Naive thymus-derived CD4-positive, alpha-beta T cell (primary cell): Measurements from ENCODE around the gene VMO1. TPM values are rescaled to one million over a fixed set of nuclear protein-coding genes. Genes with fewer than 3 reads are reported as not detected.

Experiments
- ATAC-seq: fragments of 150-1000 bp; cut with Tn5 transposase; 2 replicates; pipeline ENCODE4 v1.10.0; 2021; ENCODE audit warnings: mild to moderate bottlenecking, moderate library complexity
- CTCF ChIA-PET: fragments of 350-600 bp; sonication (Branson Sonifier 250); formaldehyde crosslinking; loops from one replicate; lab custom pipeline; 2021; ENCODE audit warnings: antibody characterized with exemption; lab: Charles Lee
- POLR2A ChIA-PET: fragments of 350-600 bp; sonication (Branson Sonifier 250); formaldehyde crosslinking; loops from one replicate; lab custom pipeline; 2021; ENCODE audit warnings: antibody characterized with exemption, inconsistent platforms; lab: Charles Lee
- DNase-seq, 9 donors: peaks; one replicate each; pipeline versions ENCODE4 v3.0.0 to v3.0.0-alpha.2; 2020 to 2022; ENCODE audit warnings: mixed read lengths in 1 of 9
- H3K27ac ChIP-seq: one replicate; pipeline ENCODE4 v1.7.0; 2013; ENCODE audit warnings: mild to moderate bottlenecking, low read depth, low read length, moderate library complexity
- H3K27me3 ChIP-seq, 2 donors: one replicate each; pipeline ENCODE4 v1.7.0; 2013; ENCODE audit warnings: low read length in 2 of 2, mild to moderate bottlenecking in 2 of 2, moderate library complexity in 2 of 2; ENCODE audit not compliant: control insufficient read depth in 2 of 2, insufficient read depth in 2 of 2
- H3K36me3 ChIP-seq, 3 experiments: 1 replicate in 2 of 3; 2 replicates in 1 of 3; pipeline ENCODE4 v1.7.0; 2013; ENCODE audit warnings: low read length in 3 of 3, mild to moderate bottlenecking in 3 of 3, moderate library complexity in 1 of 3; ENCODE audit not compliant: insufficient read depth in 3 of 3, control insufficient read depth in 2 of 3
- H3K4me1 ChIP-seq, 2 donors: one replicate each; pipeline ENCODE4 v1.7.0; 2013; ENCODE audit warnings: low read length in 2 of 2, mild to moderate bottlenecking in 2 of 2, moderate library complexity in 1 of 2; ENCODE audit not compliant: control insufficient read depth in 2 of 2, insufficient read depth in 2 of 2
- H3K4me3 ChIP-seq: 2 replicates; pipeline ENCODE4 v1.7.0; 2013; ENCODE audit warnings: mild to moderate bottlenecking, low read length
- H3K9me3 ChIP-seq, 3 experiments: 1 replicate in 2 of 3; 2 replicates in 1 of 3; pipeline ENCODE4 v1.7.0; 2013; ENCODE audit warnings: low read length in 3 of 3; ENCODE audit not compliant: control insufficient read depth in 2 of 3
- H3K27ac Mint-ChIP-seq, 9 donors: one replicate each; pipeline ENCODE4 v1.8.0; 2020 to 2022; ENCODE audit warnings: mixed read lengths in 9 of 9, mild to moderate bottlenecking in 8 of 9, moderate library complexity in 5 of 9, inconsistent platforms in 2 of 9
- H3K27me3 Mint-ChIP-seq, 5 donors: one replicate each; pipeline ENCODE4 v1.8.0; 2021 to 2022; ENCODE audit warnings: mixed read lengths in 5 of 5, mild to moderate bottlenecking in 1 of 5
- H3K36me3 Mint-ChIP-seq, 5 donors: one replicate each; pipeline ENCODE4 v1.8.0; 2020 to 2022; ENCODE audit warnings: mixed read lengths in 5 of 5, mild to moderate bottlenecking in 3 of 5, inconsistent platforms in 1 of 5
- H3K4me1 Mint-ChIP-seq, 7 donors: one replicate each; pipeline ENCODE4 v1.8.0; 2020 to 2022; ENCODE audit warnings: mixed read lengths in 7 of 7, mild to moderate bottlenecking in 3 of 7, inconsistent platforms in 1 of 7
- H3K4me3 Mint-ChIP-seq, 10 donors: one replicate each; pipeline ENCODE4 v1.8.0; 2020 to 2022; ENCODE audit warnings: mild to moderate bottlenecking in 10 of 10, mixed read lengths in 10 of 10, moderate library complexity in 6 of 10, inconsistent platforms in 2 of 10
- H3K9me3 Mint-ChIP-seq, 11 donors: one replicate each; pipeline ENCODE4 v1.8.0; 2020 to 2022; ENCODE audit warnings: mixed read lengths in 11 of 11, mild to moderate bottlenecking in 4 of 11, inconsistent platforms in 1 of 11, moderate library complexity in 1 of 11
- intact Hi-C, 2 donors: fragments of 100-400 bp; cut with micrococcal nuclease; formaldehyde crosslinking; loops; one replicate each; pipeline ENCODE4 v1.15.1; 2023
- polyA plus RNA-seq, 2 donors: library from polyadenylated mRNA; unstranded; fragments of 300-500 nt; fragmentation: Illumina TruSeq; gene quantifications; one replicate each; pipeline ENCODE4 v1.2.3, GENCODE V29; 2021
- total RNA-seq, 6 experiments: library from RNA in 5 of 6; stranded (reverse) in 5 of 6; gene quantifications; 1 replicate in 5 of 6; 2 replicates in 1 of 6; pipeline ENCODE4 v1.2.3 and lab custom pipeline; 2021 to 2026

The VMO1 gene
- total and polyA plus RNA-seq, 7 experiments from 2014 or later = 0.66 to 3.0 TPM; not detected in 5

- no peaks in the 10 kb centered on the region for H3K36me3 Mint-ChIP-seq
Measured at GRCh38 chr17:4777969-4778760, 8.0 kb downstream of the VMO1 start.

GRCh38 chr17:4772235-4772613, 13.9 kb downstream of the VMO1 start:
- ChIA-PET CTCF (no interaction called here), POLR2A (no interaction called here)
- no peak overlapping the region for H3K4me3 ChIP-seq
- ATAC-seq (no peak), DNase-seq (no peak)
- peaks cover 0 to 7% of the 10 kb centered on the region in 2 donors for H3K4me1 ChIP-seq
- Mint-ChIP-seq H3K27me3 (peaks cover 0 to 17% (median 6%) of the 10 kb centered on the region in 5 donors), H3K4me1 (peaks cover 6 to 17% (median 7%) of the 10 kb centered on the region in 7 donors), H3K4me3 (no peak overlapping the region), H3K36me3 (no peaks in the 10 kb centered on the region), H3K27ac (no peak overlapping the region), H3K9me3 (no peaks in the 10 kb centered on the region)
- H3K9me3 ChIP-seq = no peaks in the 10 kb centered on the region
- H3K27me3 ChIP-seq = no peaks in the 10 kb centered on the region
- no peaks in the 10 kb centered on the region for H3K36me3 ChIP-seq
- intact Hi-C loops = no loop called here
- H3K27ac ChIP-seq = no peak overlapping the region

More at GRCh38 chr17:4777969-4778760, 8.0 kb downstream of the VMO1 start:
- DNase-seq (no peak), ATAC-seq (no peak)
- CTCF ChIA-PET = no interaction called here
- no peak overlapping the region for H3K4me3 ChIP-seq
- Mint-ChIP-seq H3K9me3 (peaks cover 0 to 1% (median 0%) of the 10 kb centered on the region in 11 donors), H3K4me3 (no peak overlapping the region), H3K27me3 (peaks cover 21 to 50% (median 34%) of the 10 kb centered on the region in 5 donors), H3K27ac (peak overlapping the region in 1 of 9 donors; percentile 27), H3K4me1 (peaks cover 0 to 7% (median 0%) of the 10 kb centered on the region in 7 donors)
- intact Hi-C loops = no loop called here
- no peak overlapping the region for H3K27ac ChIP-seq
- H3K27me3 ChIP-seq = peaks cover 0 to 5% of the 10 kb centered on the region in 2 donors
- POLR2A ChIA-PET = interaction anchor here (1.7 kb wide), 1 partner anchor 12 kb away, joined by 6 read pairs; no protein-coding TSS in a partner anchor
- H3K4me1 ChIP-seq = no peaks in the 10 kb centered on the region
- H3K9me3 ChIP-seq = no peaks in the 10 kb centered on the region
- H3K36me3 ChIP-seq = no peaks in the 10 kb centered on the region

GRCh38 chr17:4771519-4772234, 14.5 kb downstream of the VMO1 start, which contains the start of gene TM4SF5:
TSS of gene TM4SF5 (plus strand) at chr17:4771886. CDS start at chr17:4771923, 37 bp downstream.
- ChIA-PET POLR2A (no interaction called here), CTCF (no interaction called here)
- Histone ChIP-seq H3K9me3 (no peaks in the 10 kb centered on the region), H3K27me3 (no peaks in the 10 kb centered on the region), H3K4me3 (no peak within 1 kb of the TSS), H3K27ac (no peak within 1 kb of the TSS), H3K36me3 (no peaks in the 10 kb centered on the region), H3K4me1 (peaks cover 0 to 7% of the 10 kb centered on the region in 2 donors)
- H3K27ac Mint-ChIP-seq = peak within 1 kb of the TSS in 2 of 9 donors; percentile 54 to 82
- H3K27me3 Mint-ChIP-seq = peaks cover 0 to 12% (median 6%) of the 10 kb centered on the region in 5 donors
- H3K4me1 Mint-ChIP-seq = peaks cover 6 to 17% (median 7%) of the 10 kb centered on the region in 7 donors
- no peak for ATAC-seq
- H3K36me3 Mint-ChIP-seq = no peaks in the 10 kb centered on the region
- peak within 1 kb of the TSS in 1 of 10 donors; percentile 64 for H3K4me3 Mint-ChIP-seq
- no peaks in the 10 kb centered on the region for H3K9me3 Mint-ChIP-seq
- DNase-seq = no peak
- intact Hi-C loops = no loop called here

- ChIA-PET POLR2A (no interaction called here), CTCF (no interaction called here)
- no peak for ATAC-seq
- Histone ChIP-seq H3K4me3 (no peak overlapping the region), H3K36me3 (no peaks in the 10 kb centered on the region), H3K4me1 (peaks cover 0 to 7% of the 10 kb centered on the region in 2 donors), H3K27me3 (no peaks in the 10 kb centered on the region), H3K27ac (no peak overlapping the region), H3K9me3 (no peaks in the 10 kb centered on the region)
- intact Hi-C loops = no loop called here
- Mint-ChIP-seq H3K9me3 (no peaks in the 10 kb centered on the region), H3K4me3 (no peak overlapping the region), H3K27me3 (peaks cover 0 to 9% (median 6%) of the 10 kb centered on the region in 5 donors), H3K27ac (no peak overlapping the region), H3K36me3 (no peaks in the 10 kb centered on the region), H3K4me1 (peaks cover 6 to 17% (median 7%) of the 10 kb centered on the region in 7 donors)
- no peak for DNase-seq
Measured at GRCh38 chr17:4769628-4770027, 16.5 kb downstream of the VMO1 start.

- peaks cover 0 to 7% of the 10 kb centered on the region in 2 donors for H3K4me1 ChIP-seq
- no peaks in the 10 kb centered on the region for H3K9me3 Mint-ChIP-seq
- DNase-seq = no peak
- CTCF ChIA-PET = no interaction called here
- no peaks in the 10 kb centered on the region for H3K36me3 ChIP-seq
- H3K4me3 ChIP-seq = no peak overlapping the region
- peak; percentile 56 for ATAC-seq
- no peak overlapping the region for H3K27ac ChIP-seq
- peaks cover 0 to 10% (median 4%) of the 10 kb centered on the region in 5 donors for H3K27me3 Mint-ChIP-seq
- H3K27me3 ChIP-seq = no peaks in the 10 kb centered on the region
- peaks cover 6 to 17% (median 7%) of the 10 kb centered on the region in 7 donors for H3K4me1 Mint-ChIP-seq
- intact Hi-C loops = no loop called here
- H3K4me3 Mint-ChIP-seq = no peak overlapping the region
- no peaks in the 10 kb centered on the region for H3K9me3 ChIP-seq
- no peak overlapping the region for H3K27ac Mint-ChIP-seq
- no peaks in the 10 kb centered on the region for H3K36me3 Mint-ChIP-seq
- POLR2A ChIA-PET = no interaction called here
Measured at GRCh38 chr17:4768298-4768697, 17.9 kb downstream of the VMO1 start.

- ChIA-PET CTCF (no interaction called here), POLR2A (no interaction called here)
- Mint-ChIP-seq H3K27ac (no peak overlapping the region), H3K9me3 (no peaks in the 10 kb centered on the region), H3K27me3 (peaks cover 0 to 9% (median 3%) of the 10 kb centered on the region in 5 donors), H3K4me3 (no peak overlapping the region), H3K4me1 (peaks cover 3 to 13% (median 5%) of the 10 kb centered on the region in 7 donors), H3K36me3 (no peaks in the 10 kb centered on the region)
- H3K27ac ChIP-seq = no peak overlapping the region
- H3K9me3 ChIP-seq = no peaks in the 10 kb centered on the region
- ATAC-seq = peak; percentile 38
- intact Hi-C loops = no loop called here
- H3K4me3 ChIP-seq = no peak overlapping the region
- peaks cover 0 to 4% of the 10 kb centered on the region in 2 donors for H3K4me1 ChIP-seq
- no peaks in the 10 kb centered on the region for H3K36me3 ChIP-seq
- no peak for DNase-seq
- H3K27me3 ChIP-seq = no peaks in the 10 kb centered on the region
Measured at GRCh38 chr17:4766723-4767122, 19.4 kb downstream of the VMO1 start.
